ENCODE measurements around the gene IL24.

The IL24 gene

DNA sequence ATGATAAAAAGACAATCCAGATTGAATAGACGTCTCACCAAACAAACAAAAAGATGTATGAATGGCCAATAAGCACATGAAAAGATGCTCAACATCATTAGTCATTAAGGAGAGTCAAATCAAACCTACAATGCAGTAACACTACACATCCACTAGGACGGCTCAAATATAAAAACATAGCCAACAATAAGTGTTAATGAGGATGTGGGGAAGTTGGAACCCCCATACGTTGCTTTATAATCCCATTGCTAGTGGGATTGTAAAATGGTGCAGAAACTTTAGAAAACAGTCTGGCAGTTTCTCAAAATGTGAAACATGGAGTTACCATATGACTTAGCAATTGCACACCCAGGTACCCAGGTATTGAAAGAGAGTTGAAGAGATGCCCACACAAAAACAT lies 14.7 kb upstream of the IL24 start:
- no peak for DNase-seq

DNA sequence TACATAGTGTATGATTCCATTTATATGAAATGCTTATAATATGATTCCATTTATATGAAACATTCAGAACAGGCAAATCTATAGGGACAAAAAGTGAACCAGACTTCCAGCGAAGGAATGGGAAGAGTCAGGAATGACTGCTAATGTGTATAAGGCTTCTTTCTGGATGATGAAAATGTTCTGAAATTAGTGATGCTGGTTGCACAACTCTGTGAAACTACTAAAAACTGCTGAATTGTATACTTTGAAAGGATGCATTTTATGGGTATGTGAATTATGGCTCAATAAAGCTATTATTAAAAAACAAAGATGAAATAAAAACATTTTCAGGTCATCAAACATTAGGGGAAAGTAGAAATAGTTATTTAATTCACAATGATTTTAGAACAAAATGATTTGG lies 14.1 kb upstream of the IL24 start:
- no peak for DNase-seq

GRCh38 chr1:206883876-206884275 lies 13.4 kb upstream of the IL24 start:
- no peak for DNase-seq

DNA sequence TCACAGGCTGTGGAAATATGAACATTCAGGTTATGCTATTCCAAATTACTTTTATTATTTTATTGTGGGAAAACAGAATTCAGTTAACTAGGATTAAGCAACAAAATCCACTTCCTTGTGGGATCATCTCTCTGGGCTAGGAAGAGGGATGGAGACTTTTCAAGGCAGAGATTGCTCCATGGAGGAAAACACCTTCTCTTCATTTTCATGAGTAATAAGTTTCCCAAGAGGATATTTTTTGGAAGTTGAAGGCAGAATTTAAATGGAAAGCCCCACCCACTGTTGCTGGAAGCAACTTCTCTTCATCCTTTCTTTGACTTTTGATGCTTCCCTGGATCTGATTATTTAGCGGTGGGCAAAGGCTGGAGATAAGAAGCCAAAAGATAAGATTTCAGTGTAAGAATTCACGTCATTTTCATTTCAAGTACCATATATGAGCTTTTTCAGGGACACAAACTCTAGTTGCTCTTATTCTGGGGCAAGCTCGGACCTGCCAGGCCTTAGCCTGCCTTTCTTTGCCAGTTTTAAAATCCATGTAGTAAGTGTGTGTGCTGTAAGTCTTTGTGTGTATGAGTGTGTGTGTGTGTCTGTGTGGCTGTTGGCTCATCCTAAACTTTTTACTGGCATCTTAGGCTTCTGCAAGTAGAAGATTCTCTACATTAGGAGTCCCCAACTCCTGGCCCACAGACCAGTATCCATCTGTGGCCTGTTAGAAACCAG lies 11.7 kb upstream of the IL24 start:
- DNase-seq: no peak

- DNase-seq: no peak
Observed at GRCh38 chr1:206886831-206887230, 10.4 kb upstream of the IL24 start.

GRCh38 chr1:206887701-206888100 lies 9.5 kb upstream of the IL24 start:
- no peak for DNase-seq

DNA sequence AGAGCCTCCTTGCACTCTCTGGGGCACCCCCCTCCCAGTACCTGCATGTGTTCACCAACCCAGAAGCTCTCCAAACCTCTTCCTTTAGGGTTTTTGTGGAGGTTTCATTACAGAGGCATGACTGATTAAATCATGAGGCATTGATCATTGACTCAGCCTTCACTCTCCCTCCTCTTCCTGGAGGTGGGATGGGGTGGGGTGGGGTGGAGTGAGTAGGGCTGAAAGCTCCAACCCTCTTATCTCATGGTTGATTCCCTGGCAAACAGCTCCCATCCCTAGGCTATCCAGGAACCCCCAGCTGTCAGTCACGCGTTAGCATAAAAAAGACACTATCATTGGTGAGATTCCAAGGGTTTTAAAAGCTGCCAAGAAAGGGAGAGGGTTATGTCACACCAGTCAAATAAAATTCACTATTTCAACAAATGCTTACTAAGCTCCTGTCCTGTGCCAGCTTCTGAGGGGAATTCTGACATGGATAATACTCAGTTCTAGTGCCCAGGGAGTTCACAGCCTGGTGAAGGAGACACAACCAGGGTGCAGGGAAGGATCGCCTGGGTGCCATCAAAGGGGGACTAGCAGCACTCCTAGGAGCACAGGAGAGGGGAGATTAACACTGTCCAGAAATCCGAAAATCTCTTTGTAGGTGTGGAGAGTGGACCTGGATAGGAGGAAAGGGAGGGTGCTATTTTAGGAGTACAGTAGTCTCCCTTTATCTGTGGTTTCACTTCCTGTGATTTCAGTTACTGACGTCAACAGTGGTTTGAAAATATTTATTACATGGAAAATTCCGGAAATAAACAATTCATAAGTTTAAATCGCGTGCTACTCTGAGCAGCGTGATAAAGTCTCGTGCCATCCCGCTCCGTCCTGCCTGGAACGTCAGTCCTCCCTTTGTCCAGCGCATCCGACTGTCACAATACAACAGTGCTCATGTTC lies 6.8 kb upstream of the IL24 start:
- DNase-seq: no peak

DNA sequence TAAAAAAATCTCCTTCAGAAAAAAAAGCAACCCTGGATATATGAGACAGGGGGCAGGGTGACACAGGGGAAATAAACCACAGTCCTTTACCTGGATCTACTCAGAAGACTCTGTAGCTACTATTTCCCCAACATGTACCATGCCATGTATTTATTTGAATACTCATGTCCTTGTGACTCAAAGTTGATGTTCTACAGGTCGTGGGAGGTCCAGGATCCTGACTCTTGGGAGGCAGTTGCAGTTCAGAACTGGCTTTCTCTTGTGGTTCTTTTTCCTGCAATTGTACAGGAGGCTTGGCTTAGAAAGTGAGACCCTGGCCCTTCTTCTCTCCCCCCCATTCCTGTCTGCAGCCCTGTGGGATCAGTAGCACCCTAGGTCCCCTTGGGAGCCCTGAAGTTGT lies 5.8 kb upstream of the IL24 start:
- DNase-seq: no peak

DNA sequence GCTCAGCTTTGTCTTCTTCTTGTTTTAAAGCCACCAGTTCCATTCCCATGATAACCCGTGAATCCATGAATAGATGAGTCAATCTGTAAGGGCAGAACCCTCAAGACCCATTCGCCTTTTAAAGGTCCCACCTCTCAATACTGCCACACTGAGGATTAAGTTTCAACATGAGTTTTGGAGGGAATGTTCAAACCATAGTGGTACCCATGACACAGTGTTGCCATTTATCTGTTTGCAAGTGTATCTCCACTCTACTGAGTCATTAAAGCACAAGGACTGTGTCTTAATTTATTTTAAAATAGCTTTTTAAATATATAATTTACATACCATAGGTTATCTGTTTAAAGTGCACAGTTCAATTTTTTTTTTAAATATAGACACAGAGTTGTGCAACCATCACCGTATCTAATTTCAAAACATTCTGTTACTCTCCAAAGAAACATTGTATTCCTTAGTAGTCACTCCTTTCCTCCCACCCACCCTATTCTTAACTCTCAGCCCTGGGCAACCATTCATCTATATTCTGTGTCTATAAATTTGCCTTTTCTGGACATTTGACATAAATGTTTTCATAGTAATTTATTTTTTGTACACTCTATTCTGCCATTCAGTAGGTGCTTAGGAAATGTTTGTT lies 4.8 kb upstream of the IL24 start:
- no peak for DNase-seq

DNA sequence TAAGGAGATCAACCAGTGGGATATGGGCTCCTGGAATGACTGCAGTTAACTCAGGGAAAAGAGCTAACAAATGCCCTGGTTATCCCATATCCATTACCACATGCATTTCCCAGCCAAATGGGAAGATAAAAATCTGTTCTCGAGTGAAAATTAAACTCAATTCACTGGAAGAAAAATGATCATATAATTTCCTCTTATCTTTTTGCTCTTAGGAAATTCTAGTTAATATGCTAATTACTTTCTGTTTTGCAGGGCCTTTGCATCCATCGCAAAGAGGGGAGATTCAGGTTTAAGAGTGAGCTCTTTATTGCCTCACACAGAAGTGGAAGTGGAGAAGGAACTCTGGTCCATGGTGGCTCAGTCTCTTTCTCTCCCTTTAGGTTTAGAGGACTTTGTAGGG lies 3.9 kb upstream of the IL24 start:
- no peak for DNase-seq

DNA sequence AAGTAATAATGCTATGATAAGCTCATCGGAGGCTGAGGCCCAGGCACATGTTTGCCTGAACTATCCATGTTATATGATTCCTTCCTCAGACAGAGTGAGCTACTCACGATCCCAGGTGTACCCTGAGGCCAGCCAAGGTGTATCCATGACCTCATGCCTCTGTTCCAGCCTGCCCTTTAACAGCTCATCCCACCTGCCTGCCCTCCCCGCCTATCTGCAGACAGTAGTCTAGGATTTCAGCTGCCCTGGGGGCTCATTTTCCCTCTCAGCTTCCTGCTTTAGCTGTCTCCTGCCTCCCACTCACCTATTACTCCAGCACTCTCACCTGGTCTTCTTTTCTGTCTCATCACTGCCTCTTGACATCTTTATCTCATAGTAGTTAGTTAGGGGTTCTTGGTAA lies 1.9 kb upstream of the IL24 start:
- no peak for DNase-seq

GRCh38 chr1:206895837-206896242 lies 1.4 kb upstream of the IL24 start:
- DNase-seq: no peak

- no peak for DNase-seq
Observed at GRCh38 chr1:206896261-206896660, 982 bp upstream of the IL24 start.

DNA sequence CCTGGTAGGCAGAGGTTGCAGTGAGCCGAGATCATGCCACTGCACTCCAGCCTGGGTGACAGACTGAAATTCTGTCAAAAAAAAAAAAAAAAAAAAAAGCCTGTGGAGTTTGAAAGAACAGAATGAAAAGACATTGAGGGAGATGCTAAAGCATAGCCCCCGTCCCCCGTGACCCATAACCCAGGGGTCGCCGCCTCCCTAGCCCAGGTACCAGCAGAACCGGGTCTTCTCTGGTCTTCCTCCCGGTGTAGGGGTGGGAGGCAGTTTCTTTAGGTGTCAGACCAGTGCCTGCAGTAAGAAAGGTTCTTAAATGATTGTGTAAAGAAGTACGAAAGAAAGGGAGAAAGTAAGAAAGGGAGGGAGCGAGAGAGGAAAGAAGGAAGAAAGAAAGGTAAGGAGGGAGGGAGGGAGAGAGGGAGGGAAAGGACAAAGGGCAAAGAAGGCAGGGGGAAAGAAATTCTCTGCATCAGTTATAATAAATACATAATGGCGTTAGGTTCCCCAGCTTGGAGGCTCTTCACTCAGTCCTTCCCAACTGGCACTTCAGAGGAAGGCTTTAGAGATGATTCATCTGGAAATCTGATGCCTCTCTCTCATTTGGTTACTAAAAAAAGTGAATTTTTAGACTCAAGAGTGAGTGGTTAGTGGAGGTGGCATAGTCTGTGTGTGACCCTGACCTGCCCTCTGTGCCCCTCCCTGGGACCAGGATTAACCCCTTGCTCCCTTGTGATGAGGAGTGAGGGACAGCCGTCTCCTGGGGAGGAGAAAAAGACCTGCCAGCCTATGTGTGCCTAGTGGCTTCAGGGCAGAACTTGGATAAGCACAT lies 1.1 kb downstream of the IL24 start:
- DNase-seq: no peak

DNA sequence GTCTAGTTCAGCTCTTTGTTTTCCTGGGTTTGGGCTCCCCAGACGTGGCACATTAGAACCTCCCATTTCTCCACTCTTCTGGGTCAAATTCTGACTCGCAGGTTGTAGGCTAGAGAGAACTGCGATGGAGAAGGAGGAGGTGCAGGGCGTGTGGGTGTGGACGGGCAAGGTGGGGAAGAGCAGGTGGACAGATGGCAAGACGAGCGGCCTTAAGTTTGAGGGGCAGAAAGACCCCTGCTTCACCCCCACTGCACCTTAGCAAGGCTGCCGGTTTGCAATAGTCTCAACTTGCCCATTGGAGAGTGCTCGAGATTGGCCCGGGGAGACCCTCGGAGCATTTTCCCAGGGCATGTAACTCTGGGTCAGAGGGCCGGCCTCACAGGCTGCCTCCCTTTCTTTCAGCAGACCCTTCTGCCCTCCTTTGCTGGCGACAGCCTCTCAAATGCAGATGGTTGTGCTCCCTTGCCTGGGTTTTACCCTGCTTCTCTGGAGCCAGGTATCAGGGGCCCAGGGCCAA lies 1.7 kb downstream of the IL24 start:
- no peak for DNase-seq

DNA sequence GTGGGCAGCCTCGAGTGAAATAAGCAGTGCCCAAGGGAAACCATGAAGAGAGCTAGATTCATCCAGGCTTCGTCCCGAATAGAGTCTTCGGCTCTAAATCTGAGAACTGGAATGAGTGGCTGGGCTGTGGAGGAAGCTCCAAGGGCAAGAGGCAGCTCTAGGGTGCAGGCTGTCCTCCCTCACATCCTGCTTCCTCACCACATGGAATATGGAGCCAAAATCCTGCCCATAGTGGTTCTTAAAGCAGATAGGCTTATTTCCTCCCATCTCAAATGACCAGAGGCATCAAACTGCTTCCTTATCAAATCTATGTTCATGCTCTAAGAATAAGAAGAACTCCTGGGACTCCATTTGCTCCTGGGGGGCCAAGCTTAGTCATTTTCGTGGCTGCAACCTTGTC lies 2.5 kb downstream of the IL24 start:
- DNase-seq: no peak

- DNase-seq: no peak
Observed at GRCh38 chr1:206900149-206900548, 2.9 kb downstream of the IL24 start.

GRCh38 chr1:206901944-206902343 lies 4.7 kb downstream of the IL24 start:
- no peak for DNase-seq

DNA sequence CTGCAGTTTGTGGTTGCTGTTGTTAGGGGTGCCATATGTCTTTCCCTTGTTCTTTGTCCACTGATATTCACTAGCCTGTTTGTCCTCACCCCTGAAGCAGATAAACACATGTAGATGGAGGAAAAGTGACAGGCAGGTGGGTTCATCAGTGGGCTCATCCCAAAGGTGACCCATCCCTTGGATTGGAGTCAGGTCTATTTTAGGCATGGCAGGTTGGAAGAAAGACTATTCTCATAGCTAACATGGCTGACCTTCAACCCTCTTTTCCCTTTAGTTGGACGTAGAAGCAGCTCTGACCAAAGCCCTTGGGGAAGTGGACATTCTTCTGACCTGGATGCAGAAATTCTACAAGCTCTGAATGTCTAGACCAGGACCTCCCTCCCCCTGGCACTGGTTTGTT lies 5.5 kb downstream of the IL24 start:
- no peak for DNase-seq

DNA sequence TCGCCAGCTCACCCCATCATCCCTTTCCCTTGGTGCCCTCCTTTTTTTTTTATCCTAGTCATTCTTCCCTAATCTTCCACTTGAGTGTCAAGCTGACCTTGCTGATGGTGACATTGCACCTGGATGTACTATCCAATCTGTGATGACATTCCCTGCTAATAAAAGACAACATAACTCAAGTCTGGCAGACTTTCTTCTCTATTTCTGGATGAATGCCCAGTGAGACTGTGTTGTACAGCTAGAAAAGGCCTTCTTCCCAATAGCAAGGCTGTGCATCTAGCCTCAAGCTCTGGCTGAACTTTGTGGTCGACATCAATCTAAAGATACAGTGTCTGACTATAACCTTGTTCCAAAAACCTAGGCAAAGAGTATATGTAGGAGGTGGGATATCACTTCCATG lies 6.4 kb downstream of the IL24 start:
- DNase-seq: no peak

- no peak for DNase-seq
Observed at GRCh38 chr1:206904423-206905142, 7.3 kb downstream of the IL24 start.

Data from activated T-cell treated with anti-CD3 and anti-CD28 coated beads, Interleukin-2, amount 50 U/mL, for 1 hour (primary cell).